Astrocyte (in vitro differentiated cells and primary cell): ENCODE data around the gene TMEM219. TPM values are rescaled to one million over a fixed set of nuclear protein-coding genes. Genes with fewer than 3 reads are reported as not detected.

Experiments used
- DNase-seq: peaks from one replicate; pipeline ENCODE4 v3.0.0-alpha.2; 2010; ENCODE audit warnings: low read depth
- FAIRE-seq: peaks from 2 replicates; lab custom pipeline; 2011; peaks lifted over from hg19 to GRCh38; lab: Jason Lieb, UNC
- H2AFZ ChIP-seq: 2 replicates; pipeline ENCODE4 v1.6.0; 2012; ENCODE audit warnings: low read depth, low read length, inconsistent platforms
- H3K27ac ChIP-seq: 2 replicates; pipeline ENCODE4 v1.5.1; 2011; ENCODE audit warnings: low read depth, low read length, inconsistent platforms
- H3K27me3 ChIP-seq: 2 replicates; pipeline ENCODE4 v1.6.0; 2011; ENCODE audit warnings: low read length, inconsistent platforms; ENCODE audit not compliant: insufficient read depth
- H3K36me3 ChIP-seq: 2 replicates; pipeline ENCODE4 v1.5.1; 2011; ENCODE audit warnings: low read length, inconsistent platforms; ENCODE audit not compliant: insufficient read depth
- H3K4me1 ChIP-seq: 2 replicates; pipeline ENCODE4 v1.5.1; 2011; ENCODE audit warnings: low read length, inconsistent platforms; ENCODE audit not compliant: insufficient read depth
- H3K4me2 ChIP-seq: 2 replicates; pipeline ENCODE4 v1.6.0; 2012; ENCODE audit warnings: low read length, inconsistent platforms
- H3K4me3 ChIP-seq: 2 replicates; pipeline ENCODE4 v1.5.1; 2011; ENCODE audit warnings: low read depth, mild to moderate bottlenecking, low read length, inconsistent platforms; ENCODE audit not compliant: insufficient read depth
- H3K79me2 ChIP-seq: 2 replicates; pipeline ENCODE4 v1.6.0; 2012; ENCODE audit warnings: mild to moderate bottlenecking, low read length, inconsistent platforms; ENCODE audit not compliant: insufficient read depth
- H3K9ac ChIP-seq: 2 replicates; pipeline ENCODE4 v1.6.0; 2012; ENCODE audit warnings: mild to moderate bottlenecking, low read length, inconsistent platforms
- H3K9me3 ChIP-seq: 2 replicates; pipeline ENCODE4 v1.5.1; 2012; ENCODE audit warnings: low read depth, mild to moderate bottlenecking, low read length, inconsistent platforms; ENCODE audit not compliant: insufficient read depth
- H4K20me1 ChIP-seq: 2 replicates; pipeline ENCODE4 v1.6.0; 2012; ENCODE audit warnings: low read length, inconsistent platforms; ENCODE audit not compliant: insufficient read depth
- H3K27ac Mint-ChIP-seq: one replicate; pipeline ENCODE4 v1.8.0; 2021; ENCODE audit warnings: mild to moderate bottlenecking, mixed read lengths; ENCODE audit not compliant: unreplicated experiment
- H3K27me3 Mint-ChIP-seq: one replicate; pipeline ENCODE4 v1.8.0; 2021; ENCODE audit warnings: low read depth, mixed read lengths; ENCODE audit not compliant: unreplicated experiment
- H3K36me3 Mint-ChIP-seq: one replicate; pipeline ENCODE4 v1.8.0; 2021; ENCODE audit warnings: low read depth, mixed read lengths; ENCODE audit not compliant: unreplicated experiment
- H3K4me1 Mint-ChIP-seq: one replicate; pipeline ENCODE4 v1.8.0; 2021; ENCODE audit warnings: low read depth, mixed read lengths; ENCODE audit not compliant: unreplicated experiment
- H3K4me3 Mint-ChIP-seq: one replicate; pipeline ENCODE4 v1.8.0; 2021; ENCODE audit warnings: mild to moderate bottlenecking, moderate library complexity, mixed read lengths; ENCODE audit not compliant: unreplicated experiment
- H3K9me3 Mint-ChIP-seq: one replicate; pipeline ENCODE4 v1.8.0; 2021; ENCODE audit warnings: mild to moderate bottlenecking, mixed read lengths; ENCODE audit not compliant: unreplicated experiment
- EZH2 ChIP-seq: IDR thresholded peaks from 2 replicates; pipeline ENCODE4 v1.6.1; 2012; ENCODE audit warnings: mild to moderate bottlenecking, low read length, inconsistent platforms; ENCODE audit not compliant: insufficient read depth
- total RNA-seq: library from RNA; stranded (reverse); gene quantifications from 2 replicates; pipeline ENCODE4 v1.2.1, GENCODE V29; 2021
- TF ChIP-seq, protein P1 (sequence below): IDR thresholded peaks from 2 replicates; pipeline ENCODE4 v1.5.1; 2011; ENCODE audit warnings: low read depth, mild to moderate bottlenecking, inconsistent platforms, low read length, moderate library complexity; ENCODE audit not compliant: insufficient read depth

TMEM219 gene
- total RNA-seq, 1 donor from 2014 or later = 96.6 TPM

DNA sequence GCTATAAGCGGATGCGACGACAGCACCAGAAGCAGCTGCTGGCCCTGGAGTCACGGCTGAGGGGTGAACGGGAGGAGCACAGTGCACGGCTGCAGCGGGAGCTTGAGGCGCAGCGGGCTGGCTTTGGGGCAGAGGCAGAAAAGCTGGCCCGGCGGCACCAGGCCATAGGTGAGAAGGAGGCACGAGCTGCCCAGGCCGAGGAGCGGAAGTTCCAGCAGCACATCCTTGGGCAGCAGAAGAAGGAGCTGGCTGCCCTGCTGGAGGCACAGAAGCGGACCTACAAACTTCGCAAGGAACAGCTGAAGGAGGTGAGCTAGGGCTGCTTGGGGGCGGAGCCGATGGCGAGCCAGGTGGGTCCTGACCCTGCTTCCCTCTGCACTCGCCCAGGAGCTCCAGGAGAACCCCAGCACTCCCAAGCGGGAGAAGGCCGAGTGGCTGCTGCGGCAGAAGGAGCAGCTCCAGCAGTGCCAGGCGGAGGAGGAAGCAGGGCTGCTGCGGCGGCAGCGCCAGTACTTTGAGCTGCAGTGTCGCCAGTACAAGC, 23.5 kb downstream of the TMEM219 start:
- H3K27ac ChIP-seq = no peak overlapping the region
- no peak overlapping the region for H3K9ac ChIP-seq
- H2AFZ ChIP-seq = no peak overlapping the region
- H3K36me3 ChIP-seq = peaks cover 63% of the 10 kb centered on the region
- no peaks in the 10 kb centered on the region for H3K4me1 ChIP-seq
- H3K4me2 ChIP-seq = no peak overlapping the region
- H3K27me3 Mint-ChIP-seq = no peaks in the 10 kb centered on the region
- no peak overlapping the region for H3K4me3 ChIP-seq
- no peak for TF ChIP-seq EZH2
- TF ChIP-seq, protein P1, sequence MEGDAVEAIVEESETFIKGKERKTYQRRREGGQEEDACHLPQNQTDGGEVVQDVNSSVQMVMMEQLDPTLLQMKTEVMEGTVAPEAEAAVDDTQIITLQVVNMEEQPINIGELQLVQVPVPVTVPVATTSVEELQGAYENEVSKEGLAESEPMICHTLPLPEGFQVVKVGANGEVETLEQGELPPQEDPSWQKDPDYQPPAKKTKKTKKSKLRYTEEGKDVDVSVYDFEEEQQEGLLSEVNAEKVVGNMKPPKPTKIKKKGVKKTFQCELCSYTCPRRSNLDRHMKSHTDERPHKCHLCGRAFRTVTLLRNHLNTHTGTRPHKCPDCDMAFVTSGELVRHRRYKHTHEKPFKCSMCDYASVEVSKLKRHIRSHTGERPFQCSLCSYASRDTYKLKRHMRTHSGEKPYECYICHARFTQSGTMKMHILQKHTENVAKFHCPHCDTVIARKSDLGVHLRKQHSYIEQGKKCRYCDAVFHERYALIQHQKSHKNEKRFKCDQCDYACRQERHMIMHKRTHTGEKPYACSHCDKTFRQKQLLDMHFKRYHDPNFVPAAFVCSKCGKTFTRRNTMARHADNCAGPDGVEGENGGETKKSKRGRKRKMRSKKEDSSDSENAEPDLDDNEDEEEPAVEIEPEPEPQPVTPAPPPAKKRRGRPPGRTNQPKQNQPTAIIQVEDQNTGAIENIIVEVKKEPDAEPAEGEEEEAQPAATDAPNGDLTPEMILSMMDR = no peak
- FAIRE-seq (no peak), DNase-seq (no peak)
- peaks cover 15% of the 10 kb centered on the region for H3K36me3 Mint-ChIP-seq
- H3K27ac Mint-ChIP-seq = no peak overlapping the region
- peaks cover 2% of the 10 kb centered on the region for H3K79me2 ChIP-seq
- H3K27me3 ChIP-seq = no peaks in the 10 kb centered on the region
- no peaks in the 10 kb centered on the region for H3K4me1 Mint-ChIP-seq
- H3K4me3 Mint-ChIP-seq = no peak overlapping the region
- no peaks in the 10 kb centered on the region for H3K9me3 ChIP-seq
- H4K20me1 ChIP-seq = peaks cover 54% of the 10 kb centered on the region
- no peaks in the 10 kb centered on the region for H3K9me3 Mint-ChIP-seq

DNA sequence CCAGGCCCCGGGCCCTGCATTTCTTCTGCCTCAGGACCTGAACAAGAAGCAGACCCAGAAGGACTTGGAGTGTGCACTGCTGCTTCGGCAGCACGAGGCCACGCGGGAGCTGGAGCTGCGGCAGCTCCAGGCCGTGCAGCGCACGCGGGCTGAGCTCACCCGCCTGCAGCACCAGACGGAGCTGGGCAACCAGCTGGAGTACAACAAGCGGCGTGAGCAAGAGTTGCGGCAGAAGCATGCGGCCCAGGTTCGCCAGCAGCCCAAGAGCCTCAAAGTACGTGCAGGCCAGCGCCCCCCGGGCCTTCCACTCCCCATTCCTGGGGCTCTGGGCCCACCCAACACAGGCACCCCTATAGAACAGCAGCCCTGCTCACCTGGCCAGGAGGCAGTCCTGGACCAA, 24.4 kb downstream of the TMEM219 start:
- Mint-ChIP-seq H3K27ac (no peak overlapping the region), H3K36me3 (peaks cover 16% of the 10 kb centered on the region), H3K9me3 (no peaks in the 10 kb centered on the region), H3K4me1 (no peaks in the 10 kb centered on the region), H3K4me3 (no peak overlapping the region), H3K27me3 (no peaks in the 10 kb centered on the region)
- no peak overlapping the region for H2AFZ ChIP-seq
- H3K9ac ChIP-seq = no peak overlapping the region
- no peak overlapping the region for H3K4me3 ChIP-seq
- peaks cover 56% of the 10 kb centered on the region for H3K36me3 ChIP-seq
- H3K27me3 ChIP-seq = no peaks in the 10 kb centered on the region
- DNase-seq = no peak
- TF ChIP-seq, protein P1 = no peak
- no peak for TF ChIP-seq EZH2
- FAIRE-seq = no peak
- H3K4me1 ChIP-seq = no peaks in the 10 kb centered on the region
- no peaks in the 10 kb centered on the region for H3K79me2 ChIP-seq
- H4K20me1 ChIP-seq = peaks cover 49% of the 10 kb centered on the region
- H3K27ac ChIP-seq = no peak overlapping the region
- no peaks in the 10 kb centered on the region for H3K9me3 ChIP-seq
- no peak overlapping the region for H3K4me2 ChIP-seq

DNA sequence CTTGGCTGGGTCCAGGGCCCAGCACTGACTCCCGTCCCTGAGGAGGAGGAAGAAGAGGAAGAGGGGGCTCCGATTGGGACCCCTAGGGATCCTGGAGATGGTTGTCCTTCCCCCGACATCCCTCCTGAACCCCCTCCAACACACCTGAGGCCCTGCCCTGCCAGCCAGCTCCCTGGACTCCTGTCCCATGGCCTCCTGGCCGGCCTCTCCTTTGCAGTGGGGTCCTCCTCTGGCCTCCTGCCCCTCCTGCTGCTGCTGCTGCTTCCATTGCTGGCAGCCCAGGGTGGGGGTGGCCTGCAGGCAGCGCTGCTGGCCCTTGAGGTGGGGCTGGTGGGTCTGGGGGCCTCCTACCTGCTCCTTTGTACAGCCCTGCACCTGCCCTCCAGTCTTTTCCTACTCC, 25.1 kb downstream of the TMEM219 start:
- Histone ChIP-seq H3K27me3 (no peaks in the 10 kb centered on the region), H3K79me2 (no peaks in the 10 kb centered on the region), H3K4me3 (no peak overlapping the region), H3K9ac (no peak overlapping the region), H2AFZ (no peak overlapping the region), H3K9me3 (no peaks in the 10 kb centered on the region), H3K27ac (no peak overlapping the region), H3K4me1 (no peaks in the 10 kb centered on the region), H4K20me1 (peaks cover 48% of the 10 kb centered on the region), H3K36me3 (peaks cover 49% of the 10 kb centered on the region), H3K4me2 (no peak overlapping the region)
- peaks cover 16% of the 10 kb centered on the region for H3K36me3 Mint-ChIP-seq
- no peak for TF ChIP-seq EZH2
- TF ChIP-seq, protein P1 = no peak
- no peaks in the 10 kb centered on the region for H3K9me3 Mint-ChIP-seq
- FAIRE-seq (no peak), DNase-seq (no peak)
- no peak overlapping the region for H3K4me3 Mint-ChIP-seq
- no peak overlapping the region for H3K27ac Mint-ChIP-seq
- no peaks in the 10 kb centered on the region for H3K27me3 Mint-ChIP-seq
- no peaks in the 10 kb centered on the region for H3K4me1 Mint-ChIP-seq
